ENCODE measurements around the gene DDA1.

DNA sequence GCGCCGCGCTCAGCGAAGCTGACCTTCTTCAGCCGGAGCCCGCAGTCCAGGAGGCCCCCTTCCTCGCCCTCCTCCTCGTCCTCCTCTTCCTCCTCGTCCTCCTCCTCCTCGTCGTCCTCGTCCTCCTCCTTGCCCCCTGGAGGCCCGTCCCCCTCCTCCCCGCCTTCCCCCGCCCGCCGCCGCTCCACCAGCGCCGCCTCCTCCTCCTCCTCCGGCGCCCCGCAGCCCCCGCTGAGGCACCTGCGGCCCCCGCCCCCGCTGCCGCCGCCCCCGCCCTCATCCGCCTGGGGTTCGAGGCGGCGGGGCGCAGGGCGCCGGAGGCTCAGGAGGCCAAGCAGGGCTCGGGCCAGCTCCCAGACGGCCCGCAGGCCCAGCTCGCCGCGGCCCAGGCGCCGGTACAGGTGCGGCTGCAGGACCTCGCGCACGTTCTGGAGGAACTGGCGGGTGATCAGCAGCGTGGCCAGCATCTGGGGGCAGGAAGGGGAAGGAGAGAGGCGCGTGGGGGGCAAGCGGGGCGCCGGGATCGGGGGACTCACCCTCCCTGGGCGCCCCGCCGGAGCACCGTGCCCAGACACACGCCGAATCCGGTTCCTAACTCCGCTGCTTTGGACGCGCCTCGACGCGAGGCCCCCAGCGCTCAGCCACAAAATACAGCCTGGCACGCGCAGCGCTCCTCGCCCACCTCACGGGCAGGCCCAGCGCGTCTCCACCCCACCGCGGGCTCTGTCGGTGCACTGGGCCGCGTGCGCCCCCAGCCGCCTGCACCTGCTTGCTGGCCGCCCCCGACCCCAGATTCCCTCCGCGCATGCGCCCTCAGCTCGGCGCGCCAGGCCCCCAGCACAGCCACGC lies 19.4 kb downstream of the DDA1 start:
- TF ChIP-seq POLR2AphosphoS5 (IDR thresholded peaks at IDR 0.05; ENCODE audit: low read depth, low read length) = no peak
- TF ChIP-seq TAF1 (IDR thresholded peaks at IDR 0.05; ENCODE audit: borderline replicate concordance, insufficient read depth, low read length) = no peak

Data from PFSK-1 (cell line).